KMS-11 (cell line): ENCODE results near the gene LPP.

ENCODE experiments used
- H2AFZ ChIP-seq: fragments of 200-600 bp; sonication (generic); 2 replicates; pipeline ENCODE4 v1.6.1; 2016; ENCODE audit warnings: antibody characterized with exemption, mixed run types, low read depth
- H3K27ac ChIP-seq: fragments of 200-600 bp; sonication (generic); 2 replicates; pipeline ENCODE4 v1.6.1; 2016; ENCODE audit warnings: mild to moderate bottlenecking, mixed run types
- H3K27me3 ChIP-seq: fragments of 200-600 bp; sonication (generic); 2 replicates; pipeline ENCODE4 v1.6.1; 2017; ENCODE audit warnings: mild to moderate bottlenecking, low read depth, mixed run types, moderate library complexity; ENCODE audit not compliant: insufficient read depth
- H3K36me3 ChIP-seq: fragments of 200-600 bp; sonication (generic); 2 replicates; pipeline ENCODE4 v1.6.1; 2017; ENCODE audit warnings: mild to moderate bottlenecking, mixed run types; ENCODE audit not compliant: insufficient read depth
- H3K4me1 ChIP-seq: fragments of 200-600 bp; sonication (generic); 2 replicates; pipeline ENCODE4 v1.6.1; 2016; ENCODE audit warnings: mild to moderate bottlenecking, low read depth, mixed run types; ENCODE audit not compliant: poor library complexity, severe bottlenecking
- H3K4me2 ChIP-seq: fragments of 200-600 bp; sonication (generic); 2 replicates; pipeline ENCODE4 v1.7.0; 2016; ENCODE audit warnings: mild to moderate bottlenecking, mixed run types
- H3K4me3 ChIP-seq: fragments of 200-600 bp; sonication (generic); IDR thresholded peaks from 2 replicates; pipeline ENCODE4 v1.6.1; 2017; ENCODE audit warnings: low read depth, low read length, mixed read lengths; ENCODE audit not compliant: insufficient read depth
- H3K79me2 ChIP-seq: fragments of 200-600 bp; sonication (generic); 2 replicates; pipeline ENCODE4 v1.6.1; 2016; ENCODE audit warnings: low read depth, mixed run types; ENCODE audit not compliant: insufficient read depth
- H3K9ac ChIP-seq: fragments of 200-600 bp; sonication (generic); 2 replicates; pipeline ENCODE4 v1.6.1; 2016; ENCODE audit warnings: mild to moderate bottlenecking, mixed run types
- H4K20me1 ChIP-seq: fragments of 200-600 bp; sonication (generic); 2 replicates; pipeline ENCODE4 v1.6.1; 2016; ENCODE audit warnings: mild to moderate bottlenecking, mixed run types; ENCODE audit not compliant: insufficient read depth
- TF ChIP-seq, protein P1 (sequence below): fragments of 200-600 bp; sonication (generic); conservative IDR thresholded peaks from 2 replicates; pipeline ENCODE4 v1.6.1; 2017; ENCODE audit warnings: low read depth, mild to moderate bottlenecking, antibody characterized with exemption, low read length, moderate library complexity, mixed read lengths

The LPP gene

DNA sequence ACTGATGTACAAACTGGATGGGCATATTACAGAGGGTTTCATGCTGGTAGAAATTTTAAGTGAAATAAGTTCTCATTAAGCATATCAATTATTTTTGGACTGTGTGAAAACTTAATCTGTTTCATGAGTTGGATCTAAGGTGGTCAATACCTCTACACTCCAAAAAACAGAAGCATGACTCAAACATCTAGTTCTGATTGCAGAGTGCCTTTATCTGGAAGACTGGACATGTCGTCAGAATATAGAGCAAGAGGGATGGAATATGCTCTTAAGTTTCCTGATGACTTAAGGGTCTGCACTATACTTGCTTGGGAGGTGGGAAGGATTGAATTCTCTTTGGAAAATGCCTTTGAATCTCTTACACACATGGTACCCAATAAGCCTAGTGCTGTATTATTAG, 138.3 kb downstream of the LPP start:
- Histone ChIP-seq H3K27ac (no peak overlapping the region), H4K20me1 (no peaks in the 10 kb centered on the region), H3K4me1 (no peaks in the 10 kb centered on the region), H3K27me3 (no peaks in the 10 kb centered on the region), H2AFZ (no peak overlapping the region), H3K79me2 (no peaks in the 10 kb centered on the region), H3K4me2 (no peak overlapping the region), H3K9ac (no peak overlapping the region), H3K36me3 (no peaks in the 10 kb centered on the region), H3K4me3 (no peak overlapping the region)
- TF ChIP-seq, protein P1, sequence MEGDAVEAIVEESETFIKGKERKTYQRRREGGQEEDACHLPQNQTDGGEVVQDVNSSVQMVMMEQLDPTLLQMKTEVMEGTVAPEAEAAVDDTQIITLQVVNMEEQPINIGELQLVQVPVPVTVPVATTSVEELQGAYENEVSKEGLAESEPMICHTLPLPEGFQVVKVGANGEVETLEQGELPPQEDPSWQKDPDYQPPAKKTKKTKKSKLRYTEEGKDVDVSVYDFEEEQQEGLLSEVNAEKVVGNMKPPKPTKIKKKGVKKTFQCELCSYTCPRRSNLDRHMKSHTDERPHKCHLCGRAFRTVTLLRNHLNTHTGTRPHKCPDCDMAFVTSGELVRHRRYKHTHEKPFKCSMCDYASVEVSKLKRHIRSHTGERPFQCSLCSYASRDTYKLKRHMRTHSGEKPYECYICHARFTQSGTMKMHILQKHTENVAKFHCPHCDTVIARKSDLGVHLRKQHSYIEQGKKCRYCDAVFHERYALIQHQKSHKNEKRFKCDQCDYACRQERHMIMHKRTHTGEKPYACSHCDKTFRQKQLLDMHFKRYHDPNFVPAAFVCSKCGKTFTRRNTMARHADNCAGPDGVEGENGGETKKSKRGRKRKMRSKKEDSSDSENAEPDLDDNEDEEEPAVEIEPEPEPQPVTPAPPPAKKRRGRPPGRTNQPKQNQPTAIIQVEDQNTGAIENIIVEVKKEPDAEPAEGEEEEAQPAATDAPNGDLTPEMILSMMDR = no peak

DNA sequence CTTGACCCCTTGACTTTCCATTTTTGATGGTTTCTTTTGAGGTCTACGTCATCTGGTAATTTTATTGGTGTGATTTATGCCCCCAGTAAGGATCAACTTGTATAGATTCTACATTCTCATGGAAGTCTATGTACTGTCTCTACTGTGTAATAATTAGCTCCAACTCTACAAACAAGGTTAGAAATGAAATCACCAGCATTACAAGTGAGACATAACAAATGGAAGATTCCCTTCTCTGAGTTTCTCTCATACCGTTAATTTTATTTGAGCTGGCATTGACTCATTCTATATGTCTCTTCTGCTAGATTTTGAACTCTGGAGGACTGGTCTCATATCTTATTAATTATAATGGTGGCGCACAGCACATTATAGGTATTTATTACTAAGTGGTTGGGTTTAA, 138.9 kb downstream of the LPP start:
- no peaks in the 10 kb centered on the region for H3K27me3 ChIP-seq
- H2AFZ ChIP-seq = no peak overlapping the region
- no peak overlapping the region for H3K27ac ChIP-seq
- no peak overlapping the region for H3K4me2 ChIP-seq
- no peaks in the 10 kb centered on the region for H3K36me3 ChIP-seq
- no peaks in the 10 kb centered on the region for H3K79me2 ChIP-seq
- H3K4me3 ChIP-seq = no peak overlapping the region
- H4K20me1 ChIP-seq = no peaks in the 10 kb centered on the region
- H3K4me1 ChIP-seq = no peaks in the 10 kb centered on the region
- TF ChIP-seq, protein P1 = no peak
- no peak overlapping the region for H3K9ac ChIP-seq

DNA sequence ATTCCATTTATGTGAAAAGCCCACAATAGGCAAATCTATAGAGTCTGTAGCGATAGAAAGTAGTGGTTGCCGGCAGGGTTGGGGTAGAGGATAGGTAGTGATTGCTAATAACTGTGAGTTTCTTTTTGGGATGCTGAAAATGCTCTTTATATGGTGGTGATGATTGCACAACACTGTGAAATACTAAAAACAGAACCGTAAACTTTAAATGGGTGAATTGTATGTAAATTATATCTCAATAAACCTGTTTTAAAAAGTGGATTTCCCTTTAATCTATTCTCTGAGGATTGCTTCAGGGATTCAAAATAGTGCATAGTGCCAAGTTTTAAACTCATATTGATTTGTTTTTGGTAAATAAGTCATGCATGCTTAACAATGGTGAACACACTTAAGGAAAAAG, 140.2 kb downstream of the LPP start:
- H3K4me2 ChIP-seq = no peak overlapping the region
- no peak overlapping the region for H3K9ac ChIP-seq
- no peaks in the 10 kb centered on the region for H3K36me3 ChIP-seq
- H3K27ac ChIP-seq = no peak overlapping the region
- H3K79me2 ChIP-seq = no peaks in the 10 kb centered on the region
- TF ChIP-seq, protein P1 = no peak
- H4K20me1 ChIP-seq = no peaks in the 10 kb centered on the region
- no peak overlapping the region for H3K4me3 ChIP-seq
- no peaks in the 10 kb centered on the region for H3K4me1 ChIP-seq
- H3K27me3 ChIP-seq = no peaks in the 10 kb centered on the region
- no peak overlapping the region for H2AFZ ChIP-seq

DNA sequence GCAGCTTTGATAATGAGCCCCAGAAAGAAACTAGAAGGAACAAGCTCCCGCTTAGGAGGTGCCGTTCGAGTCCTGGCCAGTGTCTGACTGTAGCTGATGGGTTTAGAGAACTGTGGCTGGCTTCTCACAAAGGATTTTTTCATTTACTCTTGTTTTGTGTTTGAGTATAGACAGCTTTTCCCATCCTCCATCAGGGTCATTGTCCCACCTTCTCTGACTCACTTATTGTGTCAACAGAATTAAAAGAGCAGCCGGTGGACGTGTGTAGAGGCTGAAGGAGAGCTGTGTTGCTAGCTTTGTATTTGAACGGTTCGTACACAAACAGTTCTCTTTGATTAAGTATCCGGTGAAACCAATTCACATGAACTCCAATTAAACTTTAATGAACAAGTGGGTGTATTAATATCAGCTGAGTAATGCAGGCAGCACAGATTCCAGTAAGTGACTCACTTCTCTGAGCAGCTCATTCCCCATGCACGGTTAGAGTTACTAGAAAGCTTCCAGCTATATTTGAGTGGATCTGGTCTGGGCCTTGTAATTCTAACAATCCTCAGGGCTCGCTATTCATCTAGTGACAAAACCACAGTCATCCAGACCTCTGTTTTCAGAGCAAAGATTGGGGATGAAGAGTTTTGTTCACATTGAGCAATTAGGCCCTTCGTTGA, 141.0 kb downstream of the LPP start:
- H3K4me1 ChIP-seq = no peaks in the 10 kb centered on the region
- no peak overlapping the region for H3K4me3 ChIP-seq
- no peaks in the 10 kb centered on the region for H3K27me3 ChIP-seq
- no peaks in the 10 kb centered on the region for H3K36me3 ChIP-seq
- H4K20me1 ChIP-seq = no peaks in the 10 kb centered on the region
- TF ChIP-seq, protein P1 = no peak
- no peak overlapping the region for H3K9ac ChIP-seq
- no peak overlapping the region for H3K4me2 ChIP-seq
- no peaks in the 10 kb centered on the region for H3K79me2 ChIP-seq
- H2AFZ ChIP-seq = no peak overlapping the region
- H3K27ac ChIP-seq = no peak overlapping the region
